MCF 10A (cell line): ENCODE results near the gene ATF7IP. TPM values are rescaled to one million over a fixed set of nuclear protein-coding genes. Genes with fewer than 3 reads are reported as not detected.

Experiments
- BruUV-seq: library from RNA; stranded (reverse); fragments of 400-500 nt; replicated peaks from 2 replicates; lab custom pipeline; 2021; lab: Mats Ljungman, UMichigan
- CTCF ChIA-PET: fragments of 300-600 bp; sonication (Branson Sonifier 250); formaldehyde crosslinking; extraction: SDS; loops from one replicate; lab custom pipeline; 2021; ENCODE audit warnings: antibody characterized with exemption, inconsistent platforms; lab: Yijun Ruan, JAX
- POLR2A ChIA-PET: fragments of 300-600, 350-650 bp; sonication (Branson Sonifier 250); formaldehyde crosslinking; extraction: SDS; loops from one replicate; lab custom pipeline; 2020; ENCODE audit warnings: antibody characterized with exemption, inconsistent platforms; lab: Yijun Ruan, JAX
- DNase-seq: peaks from one replicate; pipeline ENCODE4 v3.0.0-alpha.2; 2018; ENCODE audit not compliant: unreplicated experiment
- H3K27ac Mint-ChIP-seq: one replicate; pipeline ENCODE4 v1.8.0; 2022; ENCODE audit warnings: mild to moderate bottlenecking, low read depth, mixed read lengths; ENCODE audit not compliant: unreplicated experiment
- H3K27me3 Mint-ChIP-seq: one replicate; pipeline ENCODE4 v1.8.0; 2022; ENCODE audit warnings: mixed read lengths; ENCODE audit not compliant: insufficient read depth, unreplicated experiment
- H3K36me3 Mint-ChIP-seq: one replicate; pipeline ENCODE4 v1.8.0; 2022; ENCODE audit warnings: mild to moderate bottlenecking, moderate library complexity, mixed read lengths; ENCODE audit not compliant: insufficient read depth, unreplicated experiment
- H3K4me1 Mint-ChIP-seq: one replicate; pipeline ENCODE4 v1.8.0; 2022; ENCODE audit warnings: mixed read lengths; ENCODE audit not compliant: insufficient read depth, unreplicated experiment
- H3K4me3 Mint-ChIP-seq: one replicate; pipeline ENCODE4 v1.8.0; 2022; ENCODE audit warnings: mild to moderate bottlenecking, moderate library complexity, mixed read lengths; ENCODE audit not compliant: unreplicated experiment
- H3K9me3 Mint-ChIP-seq: one replicate; pipeline ENCODE4 v1.8.0; 2022; ENCODE audit warnings: mixed read lengths; ENCODE audit not compliant: unreplicated experiment
- CTCF ChIP-seq: fragments of 200-600 bp; IDR thresholded peaks from one replicate; pipeline ENCODE4 v1.8.0; 2022; ENCODE audit warnings: antibody characterized with exemption, mild to moderate bottlenecking; ENCODE audit not compliant: unreplicated experiment
- intact Hi-C: fragments of 100-400 bp; cut with micrococcal nuclease; formaldehyde crosslinking; loops from 2 replicates; pipeline ENCODE4 v1.14.1; 2022
- total RNA-seq: library from RNA; stranded (reverse); gene quantifications from 2 replicates; pipeline ENCODE4 v1.2.3, GENCODE V29; 2022

Gene ATF7IP
- total RNA-seq, 1 experiment from 2014 or later = 29.4 TPM

DNA sequence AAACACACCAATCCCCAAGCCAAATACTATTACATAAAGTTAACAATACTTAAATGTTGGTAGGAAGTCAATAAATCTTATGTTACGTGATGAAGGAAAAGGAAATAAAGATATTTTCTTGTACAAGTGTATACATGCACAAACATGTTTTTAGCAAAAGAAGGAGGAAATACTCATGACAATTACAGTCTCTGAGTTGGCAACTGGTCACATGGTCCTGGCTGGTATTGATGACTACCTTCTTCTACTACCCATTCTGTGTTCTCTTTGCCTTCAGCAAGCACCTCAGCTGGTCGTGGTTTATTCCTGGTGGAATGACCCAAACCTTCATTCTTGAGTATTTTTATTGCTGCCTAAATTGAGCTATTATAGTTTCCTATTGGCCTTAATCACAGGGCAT, 117.4 kb downstream of the ATF7IP start:
- H3K27ac Mint-ChIP-seq = no peak overlapping the region
- H3K36me3 Mint-ChIP-seq = peaks cover 77% of the 10 kb centered on the region
- TF ChIP-seq CTCF = no peak

DNA sequence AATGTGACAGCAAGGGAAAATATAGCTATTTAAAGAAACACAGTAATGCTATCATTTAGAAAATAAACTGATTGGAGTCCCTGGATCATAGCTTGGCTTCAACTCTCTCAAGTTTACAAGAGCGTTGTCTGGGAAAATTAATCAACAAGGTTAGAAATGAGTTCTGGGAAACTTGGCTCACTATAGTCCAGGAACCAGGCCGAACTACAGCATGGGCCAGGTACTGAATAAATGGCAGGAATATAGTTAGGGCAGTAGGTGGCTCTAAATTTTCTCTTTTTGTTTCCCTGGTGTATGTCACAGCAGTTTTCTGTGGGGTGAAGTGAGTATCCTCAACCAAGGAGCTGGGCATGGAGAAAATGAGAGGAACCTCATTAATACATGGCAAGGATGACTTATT, 129.8 kb downstream of the ATF7IP start:
- TF ChIP-seq CTCF = no peak
- H3K27me3 Mint-ChIP-seq = no peaks in the 10 kb centered on the region
- no TSS peak for BruUV-seq
- no peak overlapping the region for H3K4me3 Mint-ChIP-seq
- H3K4me1 Mint-ChIP-seq = no peaks in the 10 kb centered on the region
- POLR2A ChIA-PET = interaction anchor here (1.3 kb wide), 1 partner anchor 8 kb away, joined by 4 read pairs; no protein-coding TSS in a partner anchor
- H3K27ac Mint-ChIP-seq = no peak overlapping the region
- H3K9me3 Mint-ChIP-seq = no peaks in the 10 kb centered on the region
- intact Hi-C loops = no loop called here
- H3K36me3 Mint-ChIP-seq = peaks cover 69% of the 10 kb centered on the region
- CTCF ChIA-PET = no interaction called here
- DNase-seq = no peak

More for the DNA sequence above, 117.4 kb downstream of the ATF7IP start:
- H3K4me3 Mint-ChIP-seq = no peak overlapping the region
- intact Hi-C loops = no loop called here
- H3K27me3 Mint-ChIP-seq = no peaks in the 10 kb centered on the region
- H3K4me1 Mint-ChIP-seq = no peaks in the 10 kb centered on the region
- BruUV-seq = no TSS peak
- ChIA-PET CTCF (interaction anchor here (0.6 kb wide), 1 partner anchor 52 kb away, joined by 3 read pairs; no protein-coding TSS in a partner anchor), POLR2A (interaction anchor here (0.7 kb wide), 1 partner anchor 132 kb away, joined by 3 read pairs; no protein-coding TSS in a partner anchor)
- no peak for DNase-seq
- no peaks in the 10 kb centered on the region for H3K9me3 Mint-ChIP-seq

DNA sequence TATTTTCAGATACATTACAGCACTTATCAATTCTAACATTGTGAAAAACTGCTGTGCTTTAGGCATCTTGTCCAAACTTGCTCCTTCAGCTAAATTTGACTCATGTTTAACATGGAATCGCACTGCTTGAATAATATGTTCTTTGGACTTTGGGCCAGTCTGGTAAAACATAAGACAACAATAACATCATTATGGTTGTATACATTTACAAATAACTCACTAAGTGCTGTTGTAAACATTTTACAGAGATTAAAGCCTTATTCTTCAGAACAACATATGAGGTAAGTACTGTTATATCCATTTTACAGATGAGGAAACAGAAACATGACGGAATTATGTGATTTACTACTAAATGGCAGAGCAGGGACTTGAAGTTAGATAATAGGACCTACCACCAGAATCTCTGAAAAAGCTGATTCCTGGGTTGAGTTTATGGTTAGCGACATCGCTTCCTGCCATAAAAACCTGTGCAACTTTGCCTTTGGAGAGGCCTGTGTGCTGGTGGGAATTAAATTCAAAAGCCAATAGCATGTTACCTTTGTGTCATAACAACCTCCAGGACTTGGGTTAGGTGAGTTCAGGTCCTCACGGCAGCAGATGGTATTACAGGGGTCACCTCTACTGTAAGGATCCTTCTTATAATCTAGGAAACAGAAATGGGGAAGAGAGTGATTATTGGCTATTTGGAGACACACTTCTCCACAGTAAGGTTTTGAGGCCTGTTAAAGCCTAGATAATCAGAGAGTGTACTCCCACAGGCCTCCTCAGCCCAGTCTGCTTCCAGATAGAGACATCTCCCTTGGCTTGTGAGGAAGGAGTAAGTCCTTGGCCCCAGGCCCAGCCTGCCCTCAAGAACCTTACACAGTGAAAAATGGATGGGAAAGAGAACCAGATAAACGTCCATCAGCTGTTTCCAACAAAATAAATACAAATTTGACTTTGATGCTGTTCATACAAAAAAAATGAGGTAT, 140.4 kb downstream of the ATF7IP start:
- no peak for DNase-seq
- no peak for TF ChIP-seq CTCF
- Mint-ChIP-seq H3K27me3 (no peaks in the 10 kb centered on the region), H3K4me1 (no peaks in the 10 kb centered on the region), H3K27ac (no peak overlapping the region), H3K36me3 (peaks cover 16% of the 10 kb centered on the region), H3K4me3 (no peak overlapping the region), H3K9me3 (no peaks in the 10 kb centered on the region)
- no TSS peak for BruUV-seq
- ChIA-PET CTCF (interaction anchor here (0.7 to 3.0 kb wide), 6 partner anchors 8 to 802 kb away, joined by 3 to 20 read pairs (median 4); no protein-coding TSS in a partner anchor), POLR2A (interaction anchor here (0.6 kb wide), 1 partner anchor 105 kb away, joined by 3 read pairs; no protein-coding TSS in a partner anchor)
- intact Hi-C loops = no loop called here

DNA sequence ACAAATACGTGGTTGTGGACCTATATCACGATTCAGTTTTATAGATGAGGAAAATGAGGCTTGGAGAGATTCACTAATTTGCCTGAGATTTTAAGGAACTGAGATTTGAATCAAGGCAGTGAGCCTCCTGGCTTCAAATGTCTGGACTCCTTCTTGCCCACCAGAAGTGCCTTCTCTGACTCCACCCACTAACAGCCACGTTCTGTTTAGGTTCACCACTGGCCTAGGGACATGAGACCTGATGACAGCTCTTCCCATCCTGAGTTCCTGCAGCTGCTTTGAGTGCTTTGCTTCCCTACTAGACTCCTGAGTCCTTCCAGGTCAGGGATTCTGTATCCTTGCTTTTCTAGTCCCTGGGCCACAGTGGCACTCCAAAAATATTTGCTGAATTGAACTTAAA, 145.1 kb downstream of the ATF7IP start:
- TF ChIP-seq CTCF = no peak
- Mint-ChIP-seq H3K36me3 (no peaks in the 10 kb centered on the region), H3K4me3 (no peak overlapping the region), H3K4me1 (peaks cover 12% of the 10 kb centered on the region), H3K9me3 (no peaks in the 10 kb centered on the region), H3K27me3 (no peaks in the 10 kb centered on the region), H3K27ac (no peak overlapping the region)
- intact Hi-C loops = loop anchor here (5.0 kb wide), 1 partner anchor 152 kb away; no protein-coding TSS in a partner anchor
- POLR2A ChIA-PET = no interaction called here
- CTCF ChIA-PET = interaction anchor here (0.6 kb wide), 1 partner anchor 273 kb away, joined by 3 read pairs; no protein-coding TSS in a partner anchor
- no TSS peak for BruUV-seq
- DNase-seq = no peak
